ENCODE results near the gene SCAANT1. TPM values are rescaled to one million over a fixed set of nuclear protein-coding genes. Genes with fewer than 3 reads are reported as not detected.
A peak's percentile ranks its signal among the peaks of the same experiment; 100 is the strongest.

Gene SCAANT1
- total RNA-seq, 6 donors from 2014 or later = not detected

DNA sequence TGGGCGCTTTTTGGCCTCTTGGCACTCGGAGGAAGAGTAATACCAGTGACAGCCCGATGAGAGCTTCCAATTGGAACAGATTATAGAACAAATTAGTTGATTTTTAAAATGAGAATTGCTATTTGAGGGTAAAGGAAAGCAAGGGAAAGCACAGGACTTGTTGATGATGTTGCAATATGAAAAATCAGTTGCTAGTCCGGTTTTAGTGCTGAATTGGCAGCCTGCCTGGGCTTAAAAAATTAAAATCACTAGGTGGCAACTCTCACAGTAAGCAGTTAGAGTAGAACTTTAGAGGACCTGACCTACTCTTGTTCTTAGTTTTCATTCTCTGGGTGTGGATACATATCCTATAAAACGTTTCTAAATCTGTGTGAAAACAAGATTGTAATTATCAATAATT lies 2.1 kb upstream of the SCAANT1 start:
- Histone ChIP-seq H3K4me1 (peaks cover 22 to 35% (median 26%) of the 10 kb centered on the region in 4 donors), H3K4me3 (peak overlapping the region in 2 of 4 donors; percentile 4 to 91), H3K27ac (peak overlapping the region; percentile 95 to 100 (median 98)), H3K36me3 (peaks cover 0 to 38% (median 8%) of the 10 kb centered on the region in 4 donors), H3K27me3 (no peaks in the 10 kb centered on the region), H3K9me3 (no peaks in the 10 kb centered on the region)
- ATAC-seq (ENCODE audit: low FRiP score in 2 of 2) = no peak
- DNase-seq = peak in 1 of 2 donors; percentile 56
- TF ChIP-seq, protein P1, sequence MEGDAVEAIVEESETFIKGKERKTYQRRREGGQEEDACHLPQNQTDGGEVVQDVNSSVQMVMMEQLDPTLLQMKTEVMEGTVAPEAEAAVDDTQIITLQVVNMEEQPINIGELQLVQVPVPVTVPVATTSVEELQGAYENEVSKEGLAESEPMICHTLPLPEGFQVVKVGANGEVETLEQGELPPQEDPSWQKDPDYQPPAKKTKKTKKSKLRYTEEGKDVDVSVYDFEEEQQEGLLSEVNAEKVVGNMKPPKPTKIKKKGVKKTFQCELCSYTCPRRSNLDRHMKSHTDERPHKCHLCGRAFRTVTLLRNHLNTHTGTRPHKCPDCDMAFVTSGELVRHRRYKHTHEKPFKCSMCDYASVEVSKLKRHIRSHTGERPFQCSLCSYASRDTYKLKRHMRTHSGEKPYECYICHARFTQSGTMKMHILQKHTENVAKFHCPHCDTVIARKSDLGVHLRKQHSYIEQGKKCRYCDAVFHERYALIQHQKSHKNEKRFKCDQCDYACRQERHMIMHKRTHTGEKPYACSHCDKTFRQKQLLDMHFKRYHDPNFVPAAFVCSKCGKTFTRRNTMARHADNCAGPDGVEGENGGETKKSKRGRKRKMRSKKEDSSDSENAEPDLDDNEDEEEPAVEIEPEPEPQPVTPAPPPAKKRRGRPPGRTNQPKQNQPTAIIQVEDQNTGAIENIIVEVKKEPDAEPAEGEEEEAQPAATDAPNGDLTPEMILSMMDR (IDR thresholded peaks at IDR 0.05) = peak in 1 of 6 experiments; percentile 25
- TF ChIP-seq POLR2A (IDR thresholded peaks at IDR 0.05) = no peak
- WGBS, 2 donors = 33 to 45% methylated on average over 5 of the region's 5 CpGs

DNA sequence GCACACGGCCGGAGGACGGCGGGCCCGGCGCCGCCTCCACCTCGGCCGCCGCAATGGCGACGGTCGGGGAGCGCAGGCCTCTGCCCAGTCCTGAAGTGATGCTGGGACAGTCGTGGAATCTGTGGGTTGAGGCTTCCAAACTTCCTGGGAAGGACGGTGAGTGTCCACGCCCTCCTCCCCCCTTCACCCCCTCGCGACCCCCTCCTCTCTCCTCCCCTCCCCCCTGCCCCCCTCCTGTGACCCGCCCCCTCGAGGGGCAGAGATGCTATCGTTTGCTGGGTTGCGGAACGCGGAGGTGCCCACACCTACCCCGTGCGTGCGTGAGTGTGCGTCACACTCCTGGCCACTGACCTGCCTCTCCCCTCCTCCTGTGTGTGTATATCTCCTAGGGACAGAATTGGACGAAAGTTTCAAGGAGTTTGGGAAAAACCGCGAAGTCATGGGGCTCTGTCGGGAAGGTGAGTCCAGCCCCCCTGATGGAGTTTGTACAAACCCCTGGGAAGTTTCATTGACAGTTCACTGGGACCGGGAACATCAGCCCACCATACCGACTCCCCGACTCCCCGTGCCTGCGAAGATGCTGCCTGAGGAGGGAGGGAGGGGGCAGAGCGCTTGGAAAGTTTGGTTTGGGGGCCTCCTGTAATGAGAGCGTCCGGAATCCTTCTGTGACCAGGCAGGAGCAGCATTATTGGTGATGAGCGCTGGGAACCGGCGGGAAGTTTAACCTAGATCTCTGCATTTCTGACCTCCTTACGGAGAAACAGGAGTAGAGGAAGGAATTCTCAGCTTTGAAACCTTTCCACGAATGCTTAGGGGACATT lies 795 bp upstream of the SCAANT1 start:
- peaks cover 22 to 35% (median 26%) of the 10 kb centered on the region in 4 donors for H3K4me1 ChIP-seq
- H3K4me3 ChIP-seq = peak overlapping the region; percentile 58 to 93 (median 86)
- 11 to 14% methylated on average over 22 to 33 of the region's 46 CpGs for WGBS, 2 donors
- DNase-seq (peak in 1 of 2 donors; percentile 84), ATAC-seq (ENCODE audit: low FRiP score in 2 of 2) (peak; percentile 40 to 84)
- H3K9me3 ChIP-seq = no peaks in the 10 kb centered on the region
- H3K36me3 ChIP-seq = peaks cover 0 to 30% (median 7%) of the 10 kb centered on the region in 4 donors
- TF ChIP-seq POLR2A (IDR thresholded peaks at IDR 0.05) = no peak
- peak in 1 of 4 donors; percentile 36 for TF ChIP-seq EP300 (IDR thresholded peaks at IDR 0.05)
- peak in 1 of 2 donors; percentile 50 for TF ChIP-seq POLR2AphosphoS5 (IDR thresholded peaks at IDR 0.05)
- TF ChIP-seq, protein P1 (IDR thresholded peaks at IDR 0.05) = no peak
- peak overlapping the region; percentile 95 to 100 (median 98) for H3K27ac ChIP-seq
- H3K27me3 ChIP-seq = no peaks in the 10 kb centered on the region

DNA sequence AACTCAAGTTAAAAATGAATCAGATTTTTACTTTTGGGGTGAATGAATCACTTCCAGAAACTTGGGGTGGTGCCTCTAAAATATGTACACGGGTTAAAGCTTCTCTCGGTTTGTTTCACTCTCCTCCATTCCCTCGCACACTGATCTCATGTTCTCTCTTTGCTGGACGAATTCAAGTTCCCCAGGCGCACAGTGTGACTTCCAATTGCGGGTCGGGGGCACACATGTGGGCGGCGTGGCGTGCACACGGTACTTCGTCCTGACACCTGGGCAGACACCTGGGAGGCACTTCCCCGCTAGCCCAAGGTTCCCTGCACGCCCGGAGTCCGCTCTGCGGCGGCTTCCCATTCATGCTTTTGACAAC lies 692 bp downstream of the SCAANT1 start:
- Histone ChIP-seq H3K4me1 (peaks cover 22 to 35% (median 26%) of the 10 kb centered on the region in 4 donors), H3K36me3 (peaks cover 0 to 15% (median 5%) of the 10 kb centered on the region in 4 donors), H3K9me3 (no peaks in the 10 kb centered on the region), H3K27ac (peak overlapping the region; percentile 95 to 100 (median 98)), H3K4me3 (peak overlapping the region; percentile 63 to 93 (median 86)), H3K27me3 (no peaks in the 10 kb centered on the region)
- TF ChIP-seq, protein P1 (IDR thresholded peaks at IDR 0.05) = no peak
- no peak for TF ChIP-seq POLR2AphosphoS5 (IDR thresholded peaks at IDR 0.05)
- TF ChIP-seq EP300 (IDR thresholded peaks at IDR 0.05) = no peak
- no peak for TF ChIP-seq POLR2A (IDR thresholded peaks at IDR 0.05)
- peak in 1 of 2 donors; percentile 2 for ATAC-seq (ENCODE audit: low FRiP score in 2 of 2)
- 0 to 1% methylated on average over 13 to 18 of the region's 18 CpGs for WGBS, 2 donors
- DNase-seq = no peak

DNA sequence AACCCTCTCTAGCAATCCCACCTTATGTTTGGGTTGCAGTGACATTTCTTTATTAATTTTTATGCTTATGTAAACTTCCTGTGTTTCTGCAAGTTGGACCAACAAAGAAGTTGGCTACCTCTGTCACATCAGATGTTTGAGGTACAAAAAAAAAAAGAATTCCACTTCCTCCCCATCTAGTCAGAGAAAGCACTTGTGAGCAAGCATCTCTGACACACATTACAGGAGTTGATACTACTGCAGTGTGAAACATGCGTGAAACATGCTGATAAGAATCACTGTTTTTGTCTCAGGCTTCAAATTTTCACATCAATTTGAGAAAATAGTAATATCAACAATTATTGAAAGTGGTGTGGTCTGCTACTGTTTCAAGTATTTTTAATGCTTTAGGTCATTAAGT lies 1.3 kb downstream of the SCAANT1 start:
- Histone ChIP-seq H3K27me3 (no peaks in the 10 kb centered on the region), H3K36me3 (peaks cover 0 to 9% (median 2%) of the 10 kb centered on the region in 4 donors), H3K9me3 (no peaks in the 10 kb centered on the region), H3K27ac (peak overlapping the region; percentile 95 to 100 (median 98)), H3K4me3 (peak overlapping the region in 1 of 4 donors; percentile 91), H3K4me1 (peaks cover 22 to 35% (median 26%) of the 10 kb centered on the region in 4 donors)
- ATAC-seq (ENCODE audit: low FRiP score in 2 of 2) (no peak), DNase-seq (no peak)
- TF ChIP-seq POLR2AphosphoS5 (IDR thresholded peaks at IDR 0.05) (no peak), EP300 (IDR thresholded peaks at IDR 0.05) (no peak), POLR2A (IDR thresholded peaks at IDR 0.05) (no peak)
- TF ChIP-seq, protein P1 (IDR thresholded peaks at IDR 0.05) = no peak
- WGBS, 2 donors = 31 to 38% methylated on average over 1 of the region's 1 CpG
